ENCODE results near the gene YKT6.

DNA sequence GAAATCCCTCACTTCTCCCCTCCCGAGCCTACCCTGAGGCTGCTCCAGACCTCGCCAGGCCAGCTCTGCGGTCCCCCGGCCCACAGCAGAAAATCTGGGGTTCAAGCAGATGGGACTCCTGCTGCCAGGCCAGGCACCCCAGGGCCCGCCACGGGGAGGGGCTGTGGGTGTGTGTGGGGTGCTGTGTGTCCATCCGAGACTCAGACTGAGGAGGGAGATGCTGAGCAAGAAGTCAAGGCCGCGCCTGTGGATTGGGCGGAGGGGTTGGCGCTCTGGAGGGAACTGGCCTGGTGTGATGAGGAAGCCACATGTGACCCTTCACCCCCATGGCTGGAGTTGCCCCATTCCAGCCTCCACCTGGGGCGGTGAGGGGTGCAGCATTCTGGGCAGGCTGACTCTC lies 51.1 kb downstream of the YKT6 start:
- TF ChIP-seq, protein P1, sequence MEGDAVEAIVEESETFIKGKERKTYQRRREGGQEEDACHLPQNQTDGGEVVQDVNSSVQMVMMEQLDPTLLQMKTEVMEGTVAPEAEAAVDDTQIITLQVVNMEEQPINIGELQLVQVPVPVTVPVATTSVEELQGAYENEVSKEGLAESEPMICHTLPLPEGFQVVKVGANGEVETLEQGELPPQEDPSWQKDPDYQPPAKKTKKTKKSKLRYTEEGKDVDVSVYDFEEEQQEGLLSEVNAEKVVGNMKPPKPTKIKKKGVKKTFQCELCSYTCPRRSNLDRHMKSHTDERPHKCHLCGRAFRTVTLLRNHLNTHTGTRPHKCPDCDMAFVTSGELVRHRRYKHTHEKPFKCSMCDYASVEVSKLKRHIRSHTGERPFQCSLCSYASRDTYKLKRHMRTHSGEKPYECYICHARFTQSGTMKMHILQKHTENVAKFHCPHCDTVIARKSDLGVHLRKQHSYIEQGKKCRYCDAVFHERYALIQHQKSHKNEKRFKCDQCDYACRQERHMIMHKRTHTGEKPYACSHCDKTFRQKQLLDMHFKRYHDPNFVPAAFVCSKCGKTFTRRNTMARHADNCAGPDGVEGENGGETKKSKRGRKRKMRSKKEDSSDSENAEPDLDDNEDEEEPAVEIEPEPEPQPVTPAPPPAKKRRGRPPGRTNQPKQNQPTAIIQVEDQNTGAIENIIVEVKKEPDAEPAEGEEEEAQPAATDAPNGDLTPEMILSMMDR (IDR thresholded peaks at IDR 0.05): no peak
- no peak for TF ChIP-seq POLR2AphosphoS5 (IDR thresholded peaks at IDR 0.05; ENCODE audit: insufficient read depth in 1 of 2, low read depth in 1 of 2)

All from vagina (tissue), 2 donors.